Panc1 (cell line): ENCODE measurements around the gene GRIK3.

ENCODE experiments used
- CTCF ChIP-seq: fragments of 450-650 bp; IDR thresholded peaks from 2 replicates; pipeline ENCODE4 v1.5.1; 2017; ENCODE audit warnings: mild to moderate bottlenecking
- POLR2AphosphoS5 ChIP-seq: IDR thresholded peaks from 2 replicates; pipeline ENCODE4 v1.6.1; 2012; ENCODE audit warnings: mild to moderate bottlenecking, low read depth, low read length, moderate library complexity
- REST ChIP-seq, 2 experiments: IDR thresholded peaks; 2 replicates each; pipeline ENCODE4 v1.6.1; 2011 to 2012; ENCODE audit warnings: low read depth in 2 of 2, control low read depth in 1 of 2, low read length in 1 of 2, mild to moderate bottlenecking in 1 of 2, moderate library complexity in 1 of 2; ENCODE audit not compliant: insufficient read depth in 1 of 2
- SIN3A ChIP-seq: IDR thresholded peaks from 2 replicates; pipeline ENCODE4 v1.6.1; 2012; ENCODE audit warnings: low read depth, mild to moderate bottlenecking, low read length, moderate library complexity, borderline replicate concordance; ENCODE audit not compliant: insufficient read depth
- TCF7L2 ChIP-seq: IDR thresholded peaks from 2 replicates; pipeline ENCODE4 v1.6.1; 2011; ENCODE audit warnings: mild to moderate bottlenecking, low read depth, low read length, inconsistent platforms

DNA sequence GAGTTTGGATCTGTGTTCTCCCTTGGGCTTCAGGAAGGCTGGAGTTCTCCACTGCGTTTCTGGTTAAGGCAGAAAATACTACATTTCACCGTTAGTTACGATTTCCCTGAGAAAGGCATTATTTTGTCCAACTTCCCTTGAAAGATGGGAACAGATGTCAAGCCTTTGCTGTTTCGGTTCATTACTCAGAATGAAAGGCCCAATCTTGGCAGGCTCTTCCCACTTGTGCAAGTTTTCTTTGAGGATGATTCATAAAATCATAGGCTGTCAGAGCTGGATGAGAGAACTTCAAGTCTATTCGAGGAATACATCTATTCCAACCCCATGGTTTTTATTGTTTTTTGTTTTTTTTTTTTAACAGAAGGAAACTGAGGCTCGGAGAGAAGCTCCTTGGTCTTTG is 205.2 kb downstream of the GRIK3 start:
- TF ChIP-seq CTCF, result no peak
- TF ChIP-seq POLR2AphosphoS5, result no peak
- TF ChIP-seq REST (IDR thresholded peaks at IDR 0.05; ENCODE audit: insufficient read depth in 1 of 2, low read depth in 2 of 2, low read length in 1 of 2), result no peak
- no peak for TF ChIP-seq SIN3A
- no peak for TF ChIP-seq TCF7L2
